ENCODE results near the gene ARHGAP15. TPM values are rescaled to one million over a fixed set of nuclear protein-coding genes. Genes with fewer than 3 reads are reported as not detected.

Gene ARHGAP15
- total RNA-seq, 4 donors from 2014 or later: 0.80 to 53.1 (median 12.7) TPM

DNA sequence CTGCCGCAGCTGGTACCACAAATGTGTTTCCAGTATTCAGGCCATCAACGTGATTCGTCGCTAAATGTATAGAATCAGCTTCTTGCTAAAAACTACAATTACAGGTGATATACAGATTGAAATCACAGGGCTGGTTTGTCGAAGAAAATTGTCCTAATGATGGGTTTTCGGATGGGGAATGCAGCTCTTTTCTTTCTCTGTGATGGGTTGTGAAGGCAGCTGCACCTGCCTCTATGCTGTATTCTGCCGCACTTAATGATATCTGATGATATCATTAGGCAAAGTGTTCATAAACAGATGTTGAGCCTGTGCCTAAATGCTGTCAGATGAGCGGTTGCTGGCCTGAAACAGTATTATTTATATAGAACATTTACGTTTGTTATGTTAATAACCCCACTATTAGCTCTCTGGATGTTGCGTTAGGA, 218.1 kb downstream of the ARHGAP15 start:
- 81 to 82% methylated on average over 10 of the region's 10 CpGs for WGBS, 2 donors (ENCODE audit: low coverage in 1 of 2)
- intact Hi-C loops (cut with DNase I; ENCODE audit: low total_unique reads): no loop called here

DNA sequence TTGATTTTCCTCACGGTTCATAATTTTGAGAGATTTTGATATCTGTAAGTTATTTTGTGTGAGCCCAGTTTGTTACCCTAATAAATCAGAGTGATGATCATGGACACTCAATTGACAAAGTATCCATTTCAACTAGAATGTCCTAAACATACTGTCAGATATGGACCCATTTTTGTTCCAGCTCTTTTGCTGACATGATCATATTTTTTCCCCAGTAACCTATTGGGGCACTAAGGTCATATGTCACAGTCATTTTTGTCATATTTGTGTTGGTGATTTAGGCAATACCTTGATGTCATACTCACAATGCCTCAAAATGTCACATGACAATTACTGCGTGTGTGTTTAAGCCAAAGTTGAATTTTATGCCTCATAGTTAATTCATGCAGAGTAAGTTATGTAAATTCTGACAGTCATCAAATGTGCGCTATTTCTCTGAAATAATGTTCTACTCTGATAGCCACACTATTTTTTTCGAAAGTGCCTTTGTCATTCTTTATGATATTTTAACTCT, 218.7 kb downstream of the ARHGAP15 start:
- TF ChIP-seq, protein P1, sequence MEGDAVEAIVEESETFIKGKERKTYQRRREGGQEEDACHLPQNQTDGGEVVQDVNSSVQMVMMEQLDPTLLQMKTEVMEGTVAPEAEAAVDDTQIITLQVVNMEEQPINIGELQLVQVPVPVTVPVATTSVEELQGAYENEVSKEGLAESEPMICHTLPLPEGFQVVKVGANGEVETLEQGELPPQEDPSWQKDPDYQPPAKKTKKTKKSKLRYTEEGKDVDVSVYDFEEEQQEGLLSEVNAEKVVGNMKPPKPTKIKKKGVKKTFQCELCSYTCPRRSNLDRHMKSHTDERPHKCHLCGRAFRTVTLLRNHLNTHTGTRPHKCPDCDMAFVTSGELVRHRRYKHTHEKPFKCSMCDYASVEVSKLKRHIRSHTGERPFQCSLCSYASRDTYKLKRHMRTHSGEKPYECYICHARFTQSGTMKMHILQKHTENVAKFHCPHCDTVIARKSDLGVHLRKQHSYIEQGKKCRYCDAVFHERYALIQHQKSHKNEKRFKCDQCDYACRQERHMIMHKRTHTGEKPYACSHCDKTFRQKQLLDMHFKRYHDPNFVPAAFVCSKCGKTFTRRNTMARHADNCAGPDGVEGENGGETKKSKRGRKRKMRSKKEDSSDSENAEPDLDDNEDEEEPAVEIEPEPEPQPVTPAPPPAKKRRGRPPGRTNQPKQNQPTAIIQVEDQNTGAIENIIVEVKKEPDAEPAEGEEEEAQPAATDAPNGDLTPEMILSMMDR (IDR thresholded peaks at IDR 0.05): no peak
- TF ChIP-seq POLR2A (IDR thresholded peaks at IDR 0.05) (no peak), POLR2AphosphoS5 (IDR thresholded peaks at IDR 0.05) (no peak), EP300 (IDR thresholded peaks at IDR 0.05; ENCODE audit: low read depth) (no peak)
- WGBS, 2 donors (ENCODE audit: low coverage in 1 of 2): 85 to 87% methylated on average over 4 of the region's 4 CpGs
- Histone ChIP-seq H3K36me3 (no peaks in the 10 kb centered on the region), H3K4me1 (no peaks in the 10 kb centered on the region), H3K27me3 (no peaks in the 10 kb centered on the region), H3K9me3 (no peaks in the 10 kb centered on the region), H3K4me3 (no peak overlapping the region), H3K27ac (no peak overlapping the region)
- no peak for DNase-seq
- in situ Hi-C loops (cut with MboI; ENCODE audit: low pct_ligation_motif_present in 1 of 4, low pct_unique_long_range_greater_than_20kb in 1 of 4, low sequenced_read_pairs in 3 of 4) (no loop called here), intact Hi-C loops (cut with DNase I; ENCODE audit: low total_unique reads) (no loop called here)

More for the DNA sequence above, 218.1 kb downstream of the ARHGAP15 start:
- Histone ChIP-seq H3K4me1 (no peaks in the 10 kb centered on the region), H3K9me3 (no peaks in the 10 kb centered on the region), H3K27ac (no peak overlapping the region), H3K27me3 (no peaks in the 10 kb centered on the region), H3K36me3 (no peaks in the 10 kb centered on the region), H3K4me3 (no peak overlapping the region)
- no peak for DNase-seq
- in situ Hi-C loops (cut with MboI; ENCODE audit: low pct_ligation_motif_present in 1 of 4, low pct_unique_long_range_greater_than_20kb in 1 of 4, low sequenced_read_pairs in 3 of 4): no loop called here
- TF ChIP-seq, protein P1 (IDR thresholded peaks at IDR 0.05): no peak
- TF ChIP-seq POLR2AphosphoS5 (IDR thresholded peaks at IDR 0.05) (no peak), EP300 (IDR thresholded peaks at IDR 0.05; ENCODE audit: low read depth) (no peak), POLR2A (IDR thresholded peaks at IDR 0.05) (no peak)

DNA sequence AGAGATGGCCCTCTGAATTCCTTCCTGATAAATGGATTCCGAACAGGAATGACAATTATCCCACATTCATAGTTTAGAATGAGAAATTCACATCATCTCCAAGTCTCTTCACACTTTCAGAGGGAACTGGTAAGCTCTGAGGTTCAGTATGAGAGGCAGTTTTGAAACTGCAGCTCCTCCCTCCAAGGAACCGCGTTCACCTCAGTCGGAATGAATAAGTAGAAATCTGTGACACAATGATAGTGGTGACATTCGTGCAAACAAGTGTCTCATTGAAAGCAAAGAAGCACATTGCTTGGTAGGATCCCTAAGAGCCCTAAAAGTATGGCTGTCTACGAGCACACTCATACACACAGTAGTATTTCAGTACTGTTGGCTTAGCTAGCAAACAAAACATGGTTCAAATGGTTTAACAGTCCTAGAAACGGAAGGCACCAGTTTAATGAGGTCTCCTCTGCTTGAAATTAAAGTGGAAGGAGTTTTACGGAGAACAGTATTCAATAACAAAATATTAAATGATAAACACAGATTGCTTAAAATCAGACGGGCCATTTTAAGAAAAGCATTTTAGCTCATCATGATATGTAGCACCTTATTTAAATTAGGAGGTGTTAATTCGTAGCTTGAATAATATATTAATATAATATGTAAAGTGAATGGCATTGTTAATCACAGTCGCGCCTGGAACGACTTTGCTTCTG, 225.0 kb downstream of the ARHGAP15 start:
- H3K9me3 ChIP-seq: no peaks in the 10 kb centered on the region
- intact Hi-C loops (cut with DNase I; ENCODE audit: low total_unique reads) (no loop called here), in situ Hi-C loops (cut with MboI; ENCODE audit: low pct_ligation_motif_present in 1 of 4, low pct_unique_long_range_greater_than_20kb in 1 of 4, low sequenced_read_pairs in 3 of 4) (no loop called here)
- no peak overlapping the region for H3K4me3 ChIP-seq
- TF ChIP-seq POLR2A (IDR thresholded peaks at IDR 0.05) (no peak), EP300 (IDR thresholded peaks at IDR 0.05; ENCODE audit: low read depth) (no peak), POLR2AphosphoS5 (IDR thresholded peaks at IDR 0.05) (no peak)
- TF ChIP-seq, protein P1 (IDR thresholded peaks at IDR 0.05): no peak
- no peak overlapping the region for H3K27ac ChIP-seq
- no peaks in the 10 kb centered on the region for H3K4me1 ChIP-seq
- H3K36me3 ChIP-seq: no peaks in the 10 kb centered on the region
- 84 to 89% methylated on average over 12 to 13 of the region's 13 CpGs for WGBS, 2 donors (ENCODE audit: low coverage in 1 of 2)
- no peaks in the 10 kb centered on the region for H3K27me3 ChIP-seq
- no peak for DNase-seq

DNA sequence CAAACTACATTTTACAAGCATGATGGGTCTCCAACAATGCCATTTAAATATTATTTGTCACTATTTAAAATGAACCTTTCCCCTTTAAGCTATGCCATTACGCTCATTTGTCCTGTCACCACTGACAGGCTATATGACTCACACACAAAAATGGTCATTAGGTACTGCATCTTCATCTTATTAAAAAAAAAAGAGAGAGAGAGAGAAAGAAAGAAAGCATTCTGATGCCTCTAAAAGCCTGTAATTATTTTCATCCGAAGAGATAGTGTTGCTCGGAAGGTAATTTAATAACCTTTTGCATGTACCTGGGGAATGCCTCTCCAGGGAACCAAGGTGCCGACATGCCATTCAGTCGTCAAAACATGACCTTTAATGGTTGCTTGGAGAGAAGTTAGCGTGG, 226.7 kb downstream of the ARHGAP15 start:
- TF ChIP-seq EP300 (IDR thresholded peaks at IDR 0.05; ENCODE audit: low read depth) (no peak), POLR2AphosphoS5 (IDR thresholded peaks at IDR 0.05) (no peak), POLR2A (IDR thresholded peaks at IDR 0.05) (no peak)
- TF ChIP-seq, protein P1 (IDR thresholded peaks at IDR 0.05): no peak
- no peak overlapping the region for H3K27ac ChIP-seq
- in situ Hi-C loops (cut with MboI; ENCODE audit: low pct_ligation_motif_present in 1 of 4, low pct_unique_long_range_greater_than_20kb in 1 of 4, low sequenced_read_pairs in 3 of 4) (no loop called here), intact Hi-C loops (cut with DNase I; ENCODE audit: low total_unique reads) (no loop called here)
- no peaks in the 10 kb centered on the region for H3K27me3 ChIP-seq
- H3K4me3 ChIP-seq: no peak overlapping the region
- no peaks in the 10 kb centered on the region for H3K9me3 ChIP-seq
- no peak for DNase-seq
- WGBS, 2 donors (ENCODE audit: low coverage in 1 of 2): 88% methylated on average over 6 of the region's 6 CpGs
- H3K4me1 ChIP-seq: no peaks in the 10 kb centered on the region
- no peaks in the 10 kb centered on the region for H3K36me3 ChIP-seq

Measured in transverse colon (tissue), 4 donors.